Measurements from ENCODE around the gene OSBPL5.

The OSBPL5 gene

DNA sequence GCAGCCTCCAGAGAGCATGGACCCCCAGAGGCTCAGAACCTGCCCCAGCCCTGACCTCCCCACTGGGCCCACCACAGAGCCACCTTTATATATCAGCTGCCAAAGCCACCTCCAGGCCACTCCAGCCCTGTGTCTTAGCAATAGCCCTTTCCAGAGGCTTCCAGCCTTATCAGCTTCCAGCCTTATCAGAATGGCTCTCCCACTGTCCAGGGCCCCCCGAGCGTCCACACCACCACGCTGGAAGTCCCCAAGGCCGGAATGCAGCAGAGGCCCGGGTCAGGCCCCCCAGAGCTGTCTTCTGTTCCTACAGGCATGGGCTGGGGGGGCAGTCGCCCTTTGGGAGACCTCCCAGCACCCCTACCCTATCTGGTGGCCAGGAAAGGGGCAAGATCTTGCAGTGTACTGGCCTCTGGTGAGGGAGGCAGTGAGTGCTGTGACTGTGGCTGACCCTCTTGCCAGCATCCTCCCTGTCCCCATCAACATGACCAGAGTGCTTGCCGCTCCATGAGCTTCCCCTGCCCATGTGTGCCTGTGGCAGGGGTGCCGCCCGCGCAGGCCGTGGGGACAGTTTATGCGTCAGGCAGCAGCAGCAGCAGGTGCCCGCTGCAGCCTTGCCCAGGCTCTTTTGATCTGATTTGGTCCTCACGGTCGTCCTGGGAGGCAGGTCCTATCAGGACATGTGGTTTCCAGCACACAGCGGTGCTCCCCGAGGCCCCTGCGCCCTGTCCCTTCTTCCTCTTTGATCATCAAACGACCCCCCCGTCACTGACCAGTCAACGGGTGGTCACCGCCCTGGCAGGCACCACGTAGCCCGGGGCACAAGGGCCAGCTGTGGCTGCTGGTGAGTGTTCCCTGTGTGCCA is 15.9 kb downstream of the OSBPL5 start:
- DNase-seq: no peak

GRCh38 chr11:3148255-3148989 is 16.7 kb downstream of the OSBPL5 start:
- DNase-seq: no peak

DNA sequence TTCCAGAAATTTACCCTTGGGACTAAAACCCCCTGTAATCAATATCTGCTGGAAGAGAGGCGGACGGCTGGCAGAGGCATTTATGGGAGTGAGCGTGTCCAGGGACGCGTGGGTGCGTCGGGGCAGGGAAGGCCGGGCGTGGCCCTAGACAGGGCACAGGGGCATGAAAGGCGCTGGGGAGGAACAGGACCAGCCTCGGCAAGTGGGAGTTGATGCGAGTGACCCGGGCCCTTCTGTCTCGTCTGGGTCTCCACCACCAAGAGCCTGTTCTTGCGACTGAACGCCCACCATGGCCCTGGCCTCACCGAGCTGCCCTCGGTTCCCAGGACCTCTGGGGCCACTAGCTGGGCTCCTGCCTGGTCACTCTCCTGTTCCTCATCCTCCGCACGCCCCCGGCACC is 17.5 kb downstream of the OSBPL5 start:
- DNase-seq: no peak

GRCh38 chr11:3147257-3147619 is 17.9 kb downstream of the OSBPL5 start:
- no peak for DNase-seq

- no peak for DNase-seq
These were observed 18.4 kb downstream of the OSBPL5 start for GRCh38 chr11:3146612-3147256.

GRCh38 chr11:3145206-3145520 is 19.9 kb downstream of the OSBPL5 start:
- no peak for DNase-seq

- DNase-seq: no peak
These were observed 20.6 kb downstream of the OSBPL5 start for GRCh38 chr11:3144296-3145205.

DNA sequence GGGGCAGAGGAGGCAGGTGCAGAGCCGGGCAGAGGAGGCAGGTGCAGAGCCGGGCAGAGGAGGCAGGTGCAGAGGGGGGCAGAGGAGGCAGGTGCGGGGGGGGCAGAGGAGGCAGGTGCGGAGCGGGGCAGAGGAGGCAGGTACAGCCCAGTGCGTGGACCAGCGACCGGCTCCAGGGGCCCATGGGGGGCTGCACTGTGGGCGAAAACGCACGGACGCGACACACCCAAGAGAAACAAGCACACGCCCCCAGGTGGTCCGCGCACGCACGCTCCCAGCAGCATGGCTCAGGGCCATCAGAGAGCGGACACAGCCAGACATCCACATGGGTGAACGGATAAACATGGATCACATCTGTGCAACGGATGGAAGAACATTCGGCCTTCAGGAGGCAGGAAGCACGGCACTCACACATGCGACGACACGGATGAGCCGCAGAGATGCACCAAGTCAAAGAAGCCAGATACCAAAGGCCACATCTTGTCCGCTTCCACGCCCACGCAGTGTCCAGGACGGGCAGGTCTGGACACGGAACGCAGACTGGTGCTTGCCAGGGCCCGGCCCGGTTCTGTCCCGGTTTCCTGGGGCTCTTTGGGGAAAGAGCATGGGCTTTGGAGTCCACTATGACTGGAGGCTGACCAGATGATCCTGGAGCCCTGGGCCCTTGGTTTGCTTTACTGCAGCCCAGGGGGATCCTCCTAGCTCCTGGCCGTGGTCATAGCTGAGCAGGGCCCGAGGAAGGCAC is 21.8 kb downstream of the OSBPL5 start:
- DNase-seq: no peak

GRCh38 chr11:3140291-3140603 is 24.9 kb downstream of the OSBPL5 start:
- DNase-seq: no peak

DNA sequence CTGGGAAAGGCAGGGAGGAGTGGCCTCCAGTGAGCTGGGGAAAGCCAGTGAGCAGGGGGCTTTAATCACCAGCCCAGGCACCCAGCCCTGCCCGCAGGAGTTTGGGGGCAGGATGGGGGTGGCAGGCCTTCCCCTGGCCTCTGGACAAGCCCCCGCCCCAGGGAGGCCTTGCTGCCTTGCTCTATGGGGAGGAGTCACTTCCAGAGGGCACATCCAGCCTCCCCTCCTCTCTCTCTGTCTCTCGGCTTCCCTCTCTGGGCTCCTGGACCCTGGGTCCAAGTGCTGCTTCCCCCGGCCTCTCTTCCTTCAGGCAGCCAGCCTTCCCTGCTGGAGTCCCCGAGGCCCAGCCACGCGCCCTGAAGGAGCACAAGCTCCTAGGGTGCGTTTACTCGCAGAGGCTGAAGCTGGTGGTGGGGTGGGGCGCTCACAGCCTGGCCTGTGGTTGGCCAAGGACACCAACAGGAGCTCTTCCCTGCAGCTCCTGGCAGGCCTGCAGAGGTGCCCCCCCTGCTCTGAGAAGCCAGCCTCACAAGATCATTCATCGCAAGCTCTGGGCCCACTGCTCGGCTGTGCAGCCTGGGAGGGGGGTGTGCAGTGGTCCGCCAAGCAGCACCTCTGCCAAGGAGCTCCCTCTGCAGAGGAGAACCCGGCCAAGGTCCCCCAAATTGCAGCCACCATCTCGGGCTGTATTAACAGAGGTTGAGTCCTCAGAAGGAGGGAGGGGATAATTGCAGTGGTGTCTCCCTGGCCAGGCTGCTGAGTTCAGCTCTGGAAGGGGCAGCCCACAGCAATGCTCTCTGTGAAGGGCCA is 25.4 kb downstream of the OSBPL5 start:
- DNase-seq: no peak

GRCh38 chr11:3139086-3139440 is 26.0 kb downstream of the OSBPL5 start:
- DNase-seq: no peak

DNA sequence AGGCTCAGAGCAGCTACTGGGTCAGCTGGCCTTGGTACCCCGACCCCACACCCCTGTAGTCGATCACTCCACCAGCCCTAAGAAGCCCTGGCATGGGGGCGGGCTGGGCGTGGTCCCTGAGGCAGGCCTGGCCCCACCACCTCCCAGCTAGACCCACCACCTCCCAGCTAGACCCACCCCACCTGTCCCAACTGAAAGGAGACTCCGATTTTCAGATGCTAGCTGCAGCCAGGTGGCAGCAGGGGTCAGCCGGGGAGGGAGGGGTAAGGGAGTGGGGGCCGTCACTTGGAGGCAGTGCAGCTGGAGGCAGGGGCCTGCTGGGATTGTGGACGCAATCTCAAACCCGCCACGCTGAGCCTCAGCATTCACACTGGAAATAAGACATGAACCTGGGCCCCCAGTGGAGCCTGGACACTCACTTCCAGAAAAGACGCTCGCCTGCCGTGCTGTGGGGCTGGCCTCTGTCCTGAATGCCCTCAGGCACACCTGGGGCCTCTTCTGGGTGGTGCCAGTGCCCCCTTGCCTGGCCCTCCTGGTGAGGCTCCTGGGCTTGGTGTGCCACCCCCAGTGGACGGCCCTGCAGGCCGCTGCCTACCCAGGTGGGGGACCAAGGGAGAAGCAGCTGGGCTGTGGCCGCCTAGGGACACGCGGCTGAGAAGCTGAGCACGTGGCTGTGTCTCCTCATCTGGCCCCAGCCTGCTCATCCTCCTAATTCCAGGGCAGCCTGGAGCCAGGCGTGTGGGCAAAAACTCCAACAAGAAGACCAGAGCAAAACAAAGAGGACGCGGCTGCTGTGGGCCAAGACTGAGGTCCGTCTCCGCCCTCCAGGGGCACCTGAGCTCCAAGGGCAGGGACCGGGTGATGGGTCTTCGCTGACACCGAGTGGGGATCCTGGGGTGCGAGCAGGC is 26.7 kb downstream of the OSBPL5 start:
- no peak for DNase-seq

GRCh38 chr11:3137486-3138177 is 27.5 kb downstream of the OSBPL5 start:
- DNase-seq: no peak

GRCh38 chr11:3136546-3137455 is 28.3 kb downstream of the OSBPL5 start:
- DNase-seq: no peak

DNA sequence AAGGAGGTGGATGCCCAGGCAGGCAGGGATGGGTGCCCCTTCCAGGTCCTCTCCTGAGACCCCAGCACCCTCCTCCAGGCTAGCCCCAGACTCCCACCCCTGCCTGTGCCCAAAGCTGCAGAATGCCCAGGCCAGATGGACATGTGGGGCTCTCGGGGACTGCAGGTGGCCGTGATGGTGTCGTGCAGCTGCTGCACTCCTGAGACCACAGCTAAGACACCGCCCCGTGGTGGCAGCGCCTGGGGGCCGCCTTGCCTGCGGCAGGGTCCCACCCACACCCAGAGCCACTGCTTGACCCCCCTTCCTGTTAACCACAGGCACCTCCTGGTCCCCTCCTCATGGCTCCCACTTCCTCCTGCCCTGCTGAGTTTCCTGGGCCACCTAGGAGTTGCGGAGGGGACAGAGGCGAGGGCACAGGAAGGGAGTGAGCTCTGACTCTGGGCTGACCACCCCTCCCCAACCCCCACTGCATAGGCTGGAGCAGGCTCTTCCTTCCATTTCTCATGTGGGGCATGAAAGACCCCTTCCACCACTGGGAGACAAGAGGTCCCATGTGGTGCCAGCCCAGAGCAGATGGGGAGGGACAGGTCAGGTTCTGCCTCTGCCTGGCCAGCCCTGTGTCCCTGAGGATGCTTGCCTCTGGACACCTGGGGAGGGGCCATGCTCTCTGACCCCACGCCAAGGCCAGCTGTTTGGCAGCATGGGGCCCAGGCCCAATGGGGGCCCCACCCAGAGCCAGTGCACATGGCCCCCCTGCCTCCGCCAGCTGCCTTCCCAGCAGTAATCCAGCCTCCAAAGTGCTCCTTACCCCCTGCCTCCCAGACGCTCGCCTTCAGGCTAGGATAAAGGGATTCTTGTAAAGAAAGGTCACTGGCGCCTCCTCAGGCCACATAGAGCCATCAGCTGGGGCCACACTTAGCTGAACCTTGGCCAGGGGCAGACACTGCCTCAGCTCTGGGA is 29.3 kb downstream of the OSBPL5 start:
- DNase-seq: no peak

GRCh38 chr11:3134651-3135480 is 30.2 kb downstream of the OSBPL5 start:
- no peak for DNase-seq

GRCh38 chr11:3134218-3134621 is 30.9 kb downstream of the OSBPL5 start:
- DNase-seq: no peak

All from midbrain (tissue), 1 donor.